ENCODE data around the gene GRAMD1B.

DNA sequence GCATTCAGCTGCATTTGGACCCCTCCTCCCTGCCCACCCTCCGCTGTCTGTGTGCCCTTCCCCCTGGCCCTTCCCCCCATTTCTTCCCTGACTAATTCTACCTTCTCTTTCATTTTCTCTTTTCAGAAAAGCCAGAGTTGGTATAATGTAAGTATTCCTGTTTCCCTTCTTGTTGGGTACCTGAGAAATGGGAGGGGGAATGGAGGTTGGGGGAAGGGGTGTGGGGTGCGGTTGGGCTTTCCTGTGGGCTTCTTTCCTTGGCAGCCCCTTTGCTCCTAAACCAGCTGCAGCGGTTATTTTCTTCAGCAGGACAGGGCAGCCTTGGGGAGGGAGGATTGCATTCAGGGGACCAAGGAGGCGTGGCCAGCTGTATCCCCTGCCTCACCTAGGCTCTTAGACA, 154.1 kb downstream of the GRAMD1B start:
- TF ChIP-seq, protein P1, sequence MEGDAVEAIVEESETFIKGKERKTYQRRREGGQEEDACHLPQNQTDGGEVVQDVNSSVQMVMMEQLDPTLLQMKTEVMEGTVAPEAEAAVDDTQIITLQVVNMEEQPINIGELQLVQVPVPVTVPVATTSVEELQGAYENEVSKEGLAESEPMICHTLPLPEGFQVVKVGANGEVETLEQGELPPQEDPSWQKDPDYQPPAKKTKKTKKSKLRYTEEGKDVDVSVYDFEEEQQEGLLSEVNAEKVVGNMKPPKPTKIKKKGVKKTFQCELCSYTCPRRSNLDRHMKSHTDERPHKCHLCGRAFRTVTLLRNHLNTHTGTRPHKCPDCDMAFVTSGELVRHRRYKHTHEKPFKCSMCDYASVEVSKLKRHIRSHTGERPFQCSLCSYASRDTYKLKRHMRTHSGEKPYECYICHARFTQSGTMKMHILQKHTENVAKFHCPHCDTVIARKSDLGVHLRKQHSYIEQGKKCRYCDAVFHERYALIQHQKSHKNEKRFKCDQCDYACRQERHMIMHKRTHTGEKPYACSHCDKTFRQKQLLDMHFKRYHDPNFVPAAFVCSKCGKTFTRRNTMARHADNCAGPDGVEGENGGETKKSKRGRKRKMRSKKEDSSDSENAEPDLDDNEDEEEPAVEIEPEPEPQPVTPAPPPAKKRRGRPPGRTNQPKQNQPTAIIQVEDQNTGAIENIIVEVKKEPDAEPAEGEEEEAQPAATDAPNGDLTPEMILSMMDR (IDR thresholded peaks at IDR 0.05) = no peak
- no peak for TF ChIP-seq POLR2A (IDR thresholded peaks at IDR 0.05)
